HG02943 (cell line): ENCODE results near the gene CYP24A1.
A peak's percentile ranks its signal among the peaks of the same experiment; 100 is the strongest.

Experiments used
- ATAC-seq: cut with Tn5 transposase; IDR thresholded peaks from one replicate; pipeline ENCODE4 v1.9.1; 2021; ENCODE audit warnings: mild to moderate bottlenecking, low read depth, moderate library complexity; ENCODE audit not compliant: unreplicated experiment

CYP24A1 gene

GRCh38 chr20:54173653-54174456, at the start of gene CYP24A1:
Gene CYP24A1 (minus strand): TSS chr20:54173986. CDS start chr20:54173579, 407 bp downstream.
- no peak for ATAC-seq

- no peak for ATAC-seq
Measured at GRCh38 chr20:54223285-54223684, 49.5 kb upstream of the CYP24A1 start.

GRCh38 chr20:54221996-54222890, 48.5 kb upstream of the CYP24A1 start:
- no peak for ATAC-seq

GRCh38 chr20:54221353-54221752, 47.6 kb upstream of the CYP24A1 start:
- no peak for ATAC-seq

GRCh38 chr20:54220722-54221121, 46.9 kb upstream of the CYP24A1 start:
- ATAC-seq, result no peak

- no peak for ATAC-seq
Measured at GRCh38 chr20:54219751-54220426, 46.1 kb upstream of the CYP24A1 start.

- no peak for ATAC-seq
Measured at GRCh38 chr20:54218470-54218869, 44.7 kb upstream of the CYP24A1 start.

GRCh38 chr20:54217762-54218161, 44.0 kb upstream of the CYP24A1 start:
- no peak for ATAC-seq

GRCh38 chr20:54215157-54215789, 41.5 kb upstream of the CYP24A1 start:
- no peak for ATAC-seq

- no peak for ATAC-seq
Measured at GRCh38 chr20:54214566-54214965, 40.8 kb upstream of the CYP24A1 start.

- ATAC-seq, result no peak
Measured at GRCh38 chr20:54212871-54213270, 39.1 kb upstream of the CYP24A1 start.

GRCh38 chr20:54212226-54212625, 38.4 kb upstream of the CYP24A1 start:
- ATAC-seq, result no peak

GRCh38 chr20:54209216-54209813, 35.5 kb upstream of the CYP24A1 start:
- no peak for ATAC-seq

GRCh38 chr20:54208548-54209176, 34.9 kb upstream of the CYP24A1 start:
- ATAC-seq, result peak; percentile 18

GRCh38 chr20:54207743-54208547, 34.2 kb upstream of the CYP24A1 start, which contains the start of gene PFDN4:
Gene PFDN4 (plus strand): TSS chr20:54208087. CDS start chr20:54208101, 14 bp downstream.
- peak; percentile 96 for ATAC-seq

GRCh38 chr20:54207053-54207742, 33.4 kb upstream of the CYP24A1 start:
- no peak for ATAC-seq

GRCh38 chr20:54205450-54205849, 31.7 kb upstream of the CYP24A1 start:
- no peak for ATAC-seq

- ATAC-seq, result no peak
Measured at GRCh38 chr20:54204481-54204880, 30.7 kb upstream of the CYP24A1 start.
